Neural progenitor cell (in vitro differentiated cells): ENCODE measurements around the gene PRICKLE2. TPM values are rescaled to one million over a fixed set of nuclear protein-coding genes. Genes with fewer than 3 reads are reported as not detected.

Source experiments
- DNase-seq: peaks from one replicate; pipeline ENCODE4 v3.0.0-alpha.2; 2016; ENCODE audit warnings: low spot score
- H2AFZ ChIP-seq: fragments of 200-600 bp; sonication (generic); replicated peaks from 2 replicates; pipeline ENCODE4 v1.6.1; 2016; ENCODE audit warnings: antibody characterized with exemption
- H3F3A ChIP-seq: fragments of 200-600 bp; sonication (generic); 2 replicates; pipeline ENCODE4 v1.6.1; 2016; ENCODE audit warnings: antibody characterized with exemption, low read depth
- H3K27ac ChIP-seq: fragments of 200-600 bp; sonication (generic); 2 replicates; pipeline ENCODE4 v1.5.1; 2016; ENCODE audit warnings: mild to moderate bottlenecking
- H3K27me3 ChIP-seq: fragments of 200-600 bp; sonication (generic); 2 replicates; pipeline ENCODE4 v1.6.1; 2016; ENCODE audit warnings: mild to moderate bottlenecking, moderate library complexity
- H3K36me3 ChIP-seq: fragments of 200-600 bp; sonication (generic); 2 replicates; pipeline ENCODE4 v1.5.1; 2016
- H3K4me1 ChIP-seq: fragments of 200-600 bp; sonication (generic); 2 replicates; pipeline ENCODE4 v1.6.1; 2016; ENCODE audit warnings: mixed run types
- H3K4me2 ChIP-seq: fragments of 200-600 bp; sonication (generic); 2 replicates; pipeline ENCODE4 v1.6.1; 2016
- H3K4me3 ChIP-seq: fragments of 200-600 bp; sonication (generic); 2 replicates; pipeline ENCODE4 v1.5.1; 2016
- H3K79me2 ChIP-seq: fragments of 200-600 bp; sonication (generic); 2 replicates; pipeline ENCODE4 v1.6.1; 2016; ENCODE audit warnings: low read depth
- H3K9ac ChIP-seq: fragments of 200-600 bp; sonication (generic); 2 replicates; pipeline ENCODE4 v1.6.1; 2016
- H3K9me3 ChIP-seq: fragments of 200-600 bp; sonication (generic); 2 replicates; pipeline ENCODE4 v1.5.1; 2016; ENCODE audit warnings: low read depth
- H4K20me1 ChIP-seq: fragments of 200-600 bp; sonication (generic); 2 replicates; pipeline ENCODE4 v1.6.1; 2016; ENCODE audit warnings: low read depth
- H3K27ac Mint-ChIP-seq: 3 replicates; pipeline ENCODE4 v1.8.0; 2021; ENCODE audit warnings: mixed read lengths
- H3K27me3 Mint-ChIP-seq: 2 replicates; pipeline ENCODE4 v1.8.0; 2022; ENCODE audit warnings: low read depth, mild to moderate bottlenecking, inconsistent platforms, moderate library complexity, mixed read lengths; ENCODE audit not compliant: insufficient read depth
- H3K36me3 Mint-ChIP-seq: 3 replicates; pipeline ENCODE4 v1.8.0; 2021; ENCODE audit warnings: mixed read lengths
- H3K4me1 Mint-ChIP-seq: 3 replicates; pipeline ENCODE4 v1.8.0; 2021; ENCODE audit warnings: mixed read lengths
- H3K4me3 Mint-ChIP-seq: 3 replicates; pipeline ENCODE4 v1.8.0; 2021; ENCODE audit warnings: mild to moderate bottlenecking, moderate library complexity, mixed read lengths
- H3K9me3 Mint-ChIP-seq: 3 replicates; pipeline ENCODE4 v1.8.0; 2020; ENCODE audit warnings: mixed read lengths
- CTCF ChIP-seq: fragments of 200-600 bp; sonication (generic); IDR thresholded peaks from 2 replicates; pipeline ENCODE4 v1.5.1; 2017; ENCODE audit warnings: antibody characterized with exemption, mild to moderate bottlenecking
- EZH2 ChIP-seq: fragments of 200-600 bp; sonication (generic); IDR thresholded peaks from 2 replicates; pipeline ENCODE4 v1.6.1; 2017; ENCODE audit warnings: antibody characterized with exemption, mild to moderate bottlenecking, moderate library complexity
- EZH2phosphoT487 ChIP-seq: fragments of 200-600 bp; sonication (generic); IDR thresholded peaks from 2 replicates; pipeline ENCODE4 v1.6.1; 2017; ENCODE audit warnings: antibody characterized with exemption
- total RNA-seq: library from RNA; depleted of rRNA; stranded (reverse); fragments of >200 nt; gene quantifications from 2 replicates; pipeline ENCODE4 v1.2.3, GENCODE V29; 2015; ENCODE audit warnings: low replicate concordance

The PRICKLE2 gene
- total RNA-seq, 1 donor from 2014 or later = 11.5 TPM

GRCh38 chr3:64262574-64263114 lies 37.4 kb upstream of the PRICKLE2 start:
- no peak overlapping the region for H3K4me3 ChIP-seq

GRCh38 chr3:64260431-64260830 lies 35.2 kb upstream of the PRICKLE2 start:
- Histone ChIP-seq H3K79me2 (no peaks in the 10 kb centered on the region), H3K36me3 (no peaks in the 10 kb centered on the region), H3K9me3 (no peaks in the 10 kb centered on the region), H2AFZ (no peak overlapping the region), H3F3A (no peaks in the 10 kb centered on the region), H3K27me3 (no peaks in the 10 kb centered on the region), H3K4me2 (peak overlapping the region; percentile 6), H4K20me1 (no peaks in the 10 kb centered on the region), H3K9ac (no peak overlapping the region), H3K4me1 (peaks cover 23% of the 10 kb centered on the region), H3K27ac (no peak overlapping the region), H3K4me3 (no peak overlapping the region)
- Mint-ChIP-seq H3K36me3 (no peaks in the 10 kb centered on the region), H3K9me3 (no peaks in the 10 kb centered on the region), H3K4me1 (peaks cover 17% of the 10 kb centered on the region), H3K27me3 (peaks cover 5% of the 10 kb centered on the region), H3K27ac (no peak overlapping the region), H3K4me3 (no peak overlapping the region)
- DNase-seq = no peak
- TF ChIP-seq EZH2 (no peak), CTCF (no peak), EZH2phosphoT487 (no peak)

More at GRCh38 chr3:64262574-64263114, 37.4 kb upstream of the PRICKLE2 start:
- Mint-ChIP-seq H3K4me1 (peaks cover 36% of the 10 kb centered on the region), H3K27me3 (peaks cover 3% of the 10 kb centered on the region), H3K36me3 (no peaks in the 10 kb centered on the region), H3K9me3 (no peaks in the 10 kb centered on the region), H3K4me3 (no peak overlapping the region), H3K27ac (no peak overlapping the region)
- no peaks in the 10 kb centered on the region for H4K20me1 ChIP-seq
- H3K4me2 ChIP-seq = no peak overlapping the region
- H3K27me3 ChIP-seq = no peaks in the 10 kb centered on the region
- H3K79me2 ChIP-seq = peaks cover 5% of the 10 kb centered on the region
- H3K27ac ChIP-seq = no peak overlapping the region
- H3F3A ChIP-seq = peaks cover 4% of the 10 kb centered on the region
- H3K9me3 ChIP-seq = no peaks in the 10 kb centered on the region
- H3K4me1 ChIP-seq = peaks cover 41% of the 10 kb centered on the region
- no peak overlapping the region for H2AFZ ChIP-seq
- no peak for TF ChIP-seq CTCF
- no peak for TF ChIP-seq EZH2
- no peak for TF ChIP-seq EZH2phosphoT487
- no peaks in the 10 kb centered on the region for H3K36me3 ChIP-seq
- DNase-seq = no peak
- H3K9ac ChIP-seq = no peak overlapping the region

GRCh38 chr3:64259636-64260035 lies 34.4 kb upstream of the PRICKLE2 start:
- H3K4me1 ChIP-seq = peaks cover 16% of the 10 kb centered on the region
- H3K27me3 Mint-ChIP-seq = peaks cover 5% of the 10 kb centered on the region
- no peak overlapping the region for H3K4me2 ChIP-seq
- no peaks in the 10 kb centered on the region for H3K36me3 Mint-ChIP-seq
- no peak overlapping the region for H3K9ac ChIP-seq
- H3K27ac Mint-ChIP-seq = no peak overlapping the region
- no peaks in the 10 kb centered on the region for H4K20me1 ChIP-seq
- H2AFZ ChIP-seq = no peak overlapping the region
- H3K4me3 ChIP-seq = no peak overlapping the region
- H3K27me3 ChIP-seq = no peaks in the 10 kb centered on the region
- no peak for DNase-seq
- H3K27ac ChIP-seq = no peak overlapping the region
- peaks cover 11% of the 10 kb centered on the region for H3K4me1 Mint-ChIP-seq
- no peak overlapping the region for H3K4me3 Mint-ChIP-seq
- no peaks in the 10 kb centered on the region for H3K36me3 ChIP-seq
- no peaks in the 10 kb centered on the region for H3F3A ChIP-seq
- no peaks in the 10 kb centered on the region for H3K79me2 ChIP-seq
- H3K9me3 ChIP-seq = no peaks in the 10 kb centered on the region
- TF ChIP-seq EZH2 = no peak
- TF ChIP-seq CTCF = no peak
- TF ChIP-seq EZH2phosphoT487 = no peak
- H3K9me3 Mint-ChIP-seq = no peaks in the 10 kb centered on the region
